Stimulated activated CD8-positive, alpha-beta memory T cell treated with anti-CD3 and anti-CD28 coated beads, Interleukin-12 subunit alpha, Interleukin-12 subunit beta, amount 100 ng/mL, for 1 hour (primary cell): Measurements from ENCODE around the gene NELFE.
"Not testable (repeated sequence)": the region's sequence is repeated elsewhere in the genome, so short reads cannot be mapped to it uniquely, and the experiment has no call there.

Source experiments
- DNase-seq: peaks from one replicate; pipeline ENCODE4 v3.0.0-alpha.2; 2020; ENCODE audit warnings: low read depth

Gene NELFE

GRCh38 chr6:31949926-31950548 is 8.7 kb downstream of the NELFE start:
- DNase-seq: no peak

GRCh38 chr6:31948753-31949413 is 9.9 kb downstream of the NELFE start:
- no peak for DNase-seq

GRCh38 chr6:31948306-31948705 is 10.5 kb downstream of the NELFE start:
- no peak for DNase-seq

- DNase-seq: no peak
These were observed 10.9 kb downstream of the NELFE start for GRCh38 chr6:31947864-31948263.

- DNase-seq: no peak
These were observed 11.6 kb downstream of the NELFE start for GRCh38 chr6:31947070-31947675.

GRCh38 chr6:31946370-31946885 is 12.3 kb downstream of the NELFE start:
- DNase-seq: no peak

- no peak for DNase-seq
These were observed 13.0 kb downstream of the NELFE start, which contains the start of gene CFB for GRCh38 chr6:31945507-31946369. Gene CFB (plus strand): TSS chr6:31946095. CDS start chr6:31946222, 127 bp downstream.

GRCh38 chr6:31945154-31945506 is 13.6 kb downstream of the NELFE start:
- no peak for DNase-seq

GRCh38 chr6:31943742-31944141 is 15.0 kb downstream of the NELFE start:
- no peak for DNase-seq

- no peak for DNase-seq
These were observed 18.5 kb downstream of the NELFE start for GRCh38 chr6:31940256-31940664.

- DNase-seq: no peak
These were observed 22.9 kb downstream of the NELFE start for GRCh38 chr6:31935823-31936222.

- no peak for DNase-seq
These were observed 23.8 kb downstream of the NELFE start for GRCh38 chr6:31935021-31935420.

GRCh38 chr6:31933537-31933936 is 25.2 kb downstream of the NELFE start:
- no peak for DNase-seq

- DNase-seq: not testable (repeated sequence)
These were observed 26.6 kb downstream of the NELFE start for GRCh38 chr6:31932137-31932536.

GRCh38 chr6:31930962-31931361 is 27.8 kb downstream of the NELFE start:
- DNase-seq: no peak

GRCh38 chr6:31928672-31928939 is 30.2 kb downstream of the NELFE start:
- DNase-seq: no peak

GRCh38 chr6:31927863-31928671 is 30.7 kb downstream of the NELFE start:
- no peak for DNase-seq

- no peak for DNase-seq
These were observed 31.4 kb downstream of the NELFE start, which contains the start of gene C2 for GRCh38 chr6:31927242-31927862. Gene C2 (plus strand): TSS chr6:31927717. CDS start chr6:31927753, 36 bp downstream.

GRCh38 chr6:31922942-31923341 is 35.8 kb downstream of the NELFE start:
- DNase-seq: no peak

GRCh38 chr6:31920811-31921210 is 38.0 kb downstream of the NELFE start:
- DNase-seq: no peak
